ENCODE results near the gene CLMN.

CLMN gene

DNA sequence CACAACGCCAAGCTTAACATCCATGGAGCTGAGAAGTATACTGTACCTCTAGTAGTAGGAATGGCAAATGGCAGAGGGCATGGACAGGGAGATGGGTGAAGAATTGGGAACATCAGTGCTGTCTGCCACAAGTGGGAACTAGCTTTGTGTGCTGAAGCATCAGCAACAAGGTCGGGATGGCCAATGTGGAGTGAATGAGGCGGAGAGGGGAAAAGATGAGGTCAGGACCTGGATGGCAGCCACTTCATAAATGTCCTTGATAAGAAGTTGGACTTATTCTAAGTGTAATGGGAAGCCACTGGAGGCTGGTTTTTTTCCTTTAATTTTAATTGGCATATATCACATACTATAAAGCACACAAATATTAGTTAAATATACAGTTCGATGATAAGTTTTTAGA is 21.9 kb upstream of the CLMN start:
- DNase-seq (ENCODE audit: low read depth, low spot score), result no peak

DNA sequence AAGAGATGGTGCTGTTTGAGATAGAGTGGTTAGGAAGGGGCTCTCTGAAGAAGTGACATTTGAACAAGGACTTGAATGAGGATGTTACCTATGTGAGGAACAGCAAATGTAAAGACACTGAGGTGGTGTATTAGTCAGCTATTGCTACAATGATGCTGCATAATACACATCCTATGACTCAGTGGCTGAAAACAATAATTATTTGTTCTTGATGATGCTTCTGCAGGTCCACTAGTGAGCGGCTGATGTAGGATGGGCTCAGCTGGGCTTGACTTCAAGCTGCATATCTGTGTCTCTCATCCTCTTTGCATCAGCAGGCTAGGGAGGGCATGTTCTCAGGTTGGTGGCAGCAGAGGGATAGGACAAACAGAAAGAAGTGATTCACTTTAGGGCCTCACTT is 21.4 kb upstream of the CLMN start:
- DNase-seq (ENCODE audit: low read depth, low spot score), result no peak

DNA sequence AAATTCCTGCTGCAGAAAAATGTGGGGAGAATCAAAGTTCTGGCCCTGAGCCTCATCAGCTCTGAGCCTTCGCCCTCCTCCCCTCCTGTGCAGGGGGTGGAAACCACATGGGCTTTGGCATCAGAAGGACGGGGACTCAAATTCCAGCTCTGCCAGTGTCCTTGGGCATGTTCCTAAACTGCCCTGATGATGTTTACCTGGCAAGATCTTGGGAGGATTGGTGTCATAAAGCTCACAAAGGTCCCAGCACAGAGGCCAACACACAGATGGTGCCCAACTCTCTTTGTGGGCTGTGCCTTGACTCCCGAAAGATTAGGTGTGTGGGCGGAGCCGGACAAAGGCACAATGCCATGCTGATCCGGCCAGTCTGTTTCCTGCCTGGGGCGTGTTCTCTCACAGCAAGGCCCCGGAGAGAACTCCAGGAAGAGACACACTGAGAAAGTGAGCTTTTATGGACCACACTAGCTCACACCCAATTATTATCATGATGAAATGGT is 20.5 kb upstream of the CLMN start:
- peak; percentile 22 for DNase-seq (ENCODE audit: low read depth, low spot score)

DNA sequence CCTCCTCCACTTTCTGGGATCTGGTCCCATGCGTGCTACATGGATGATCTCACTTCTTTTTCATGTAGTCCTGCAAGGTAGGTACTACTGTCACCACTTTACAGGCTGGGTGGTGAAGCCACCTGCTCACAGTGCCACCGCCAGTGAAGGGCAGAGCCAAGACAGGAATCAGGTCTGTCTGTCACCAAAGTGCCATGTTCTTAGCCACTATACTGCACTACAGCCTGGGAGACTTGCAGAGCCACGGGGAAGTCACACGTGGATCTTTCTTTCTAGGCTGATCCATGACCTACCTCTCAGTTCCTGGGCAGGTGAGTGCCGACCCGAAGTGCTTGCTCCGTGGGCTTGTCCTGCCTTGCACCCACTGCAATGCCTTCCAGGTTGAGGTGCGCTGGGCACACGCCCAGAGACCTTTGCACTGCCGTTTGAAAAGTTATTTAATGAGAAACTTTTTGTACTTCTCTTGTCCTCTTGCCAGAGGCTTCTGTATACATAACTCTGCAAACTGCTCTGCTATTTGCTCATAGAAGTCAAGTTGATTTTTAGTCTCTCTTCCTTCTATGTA is 19.7 kb upstream of the CLMN start:
- no peak for DNase-seq (ENCODE audit: low read depth, low spot score)

DNA sequence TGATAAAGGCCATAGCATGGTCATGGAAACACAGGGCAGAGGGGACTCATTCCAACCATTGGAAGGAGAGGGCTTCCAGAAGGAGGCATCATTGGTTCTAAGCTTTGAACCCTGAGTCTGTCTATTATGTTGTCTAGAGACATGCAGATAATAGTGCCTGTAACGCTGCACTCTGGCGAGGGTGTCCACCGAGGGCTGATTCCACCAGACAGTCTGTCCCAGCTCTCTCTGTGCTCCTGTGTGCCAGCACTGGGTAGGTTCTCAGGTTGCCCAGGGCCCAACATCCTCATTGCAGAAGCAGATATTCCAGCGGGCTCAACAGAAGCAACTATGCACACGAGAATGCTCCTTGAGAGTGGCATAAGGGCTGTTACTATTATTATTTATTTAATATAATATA is 18.7 kb upstream of the CLMN start:
- no peak for DNase-seq (ENCODE audit: low read depth, low spot score)

DNA sequence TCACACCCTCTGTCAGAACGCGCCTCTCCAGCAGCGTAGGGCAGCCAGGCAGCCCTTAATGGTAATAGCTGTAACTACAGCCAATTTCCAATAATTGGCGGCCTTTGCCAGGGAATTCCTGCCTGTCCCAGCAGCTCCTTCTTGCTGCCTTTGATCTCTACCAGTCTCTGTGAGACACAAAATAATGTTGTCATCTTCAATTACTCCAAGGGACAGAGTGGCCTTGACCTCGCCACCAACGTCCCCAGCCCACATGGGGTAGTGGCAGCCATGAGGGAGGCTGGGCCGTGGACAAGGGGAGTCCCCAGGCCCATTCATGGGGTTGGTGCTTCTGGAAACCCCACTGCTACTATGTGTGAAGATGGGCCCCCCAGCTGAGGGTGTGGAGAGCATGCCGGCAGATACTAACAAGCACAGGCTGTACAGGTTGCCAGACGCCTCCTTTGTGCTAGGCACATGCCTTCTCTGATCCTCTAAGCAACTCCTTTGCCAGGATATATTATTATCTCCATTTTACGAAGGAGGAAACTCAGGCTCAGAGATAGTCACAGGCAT is 17.4 kb upstream of the CLMN start:
- DNase-seq (ENCODE audit: low read depth, low spot score), result no peak

DNA sequence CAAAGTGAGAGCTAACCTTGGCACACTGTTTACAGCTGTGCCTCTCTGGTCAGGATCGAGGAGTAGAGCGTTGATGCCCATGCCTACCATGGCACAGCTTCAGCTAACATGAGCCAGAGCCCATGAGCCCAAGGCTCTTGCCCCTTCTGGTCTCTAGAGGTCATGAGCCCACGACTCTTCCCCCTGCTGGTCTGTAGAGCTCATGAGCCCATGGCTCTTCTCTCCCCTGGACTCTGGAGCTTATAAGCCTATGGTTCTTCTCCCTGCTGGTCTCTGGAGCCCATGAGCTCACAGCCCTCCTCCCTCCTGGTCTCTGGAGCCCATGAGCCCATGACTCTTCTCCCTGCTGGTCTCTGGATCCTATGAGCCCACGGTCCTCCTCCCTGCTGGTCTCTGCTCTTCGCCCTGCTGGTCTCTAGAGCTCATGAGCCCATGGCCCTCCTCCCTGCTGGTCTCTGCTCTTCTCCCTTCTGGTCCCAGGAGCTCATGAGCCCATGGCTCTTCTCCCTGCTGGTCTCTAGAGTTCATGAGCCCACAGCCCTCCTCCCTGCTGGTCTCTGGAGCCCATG is 16.6 kb upstream of the CLMN start:
- no peak for DNase-seq (ENCODE audit: low read depth, low spot score)

DNA sequence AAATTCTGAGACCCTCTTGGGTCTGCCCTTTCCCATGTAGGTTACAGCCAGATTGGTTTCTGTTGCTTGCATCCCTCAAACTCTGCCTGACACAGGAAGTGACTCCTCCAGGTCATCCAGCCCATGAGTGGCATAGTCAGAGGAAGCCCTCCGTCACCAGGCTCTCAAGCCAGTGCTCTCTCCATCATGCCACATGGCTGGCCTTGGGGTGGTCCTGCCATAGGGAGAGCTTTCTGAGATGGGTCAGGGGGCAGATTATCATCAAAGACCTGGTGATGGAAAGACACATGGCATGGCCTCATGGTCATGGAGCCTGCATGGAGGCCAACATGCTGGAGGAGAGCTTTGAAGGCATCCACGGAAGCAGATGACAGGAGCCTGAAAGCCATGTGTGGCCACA is 15.4 kb upstream of the CLMN start:
- DNase-seq (ENCODE audit: low read depth, low spot score), result no peak

DNA sequence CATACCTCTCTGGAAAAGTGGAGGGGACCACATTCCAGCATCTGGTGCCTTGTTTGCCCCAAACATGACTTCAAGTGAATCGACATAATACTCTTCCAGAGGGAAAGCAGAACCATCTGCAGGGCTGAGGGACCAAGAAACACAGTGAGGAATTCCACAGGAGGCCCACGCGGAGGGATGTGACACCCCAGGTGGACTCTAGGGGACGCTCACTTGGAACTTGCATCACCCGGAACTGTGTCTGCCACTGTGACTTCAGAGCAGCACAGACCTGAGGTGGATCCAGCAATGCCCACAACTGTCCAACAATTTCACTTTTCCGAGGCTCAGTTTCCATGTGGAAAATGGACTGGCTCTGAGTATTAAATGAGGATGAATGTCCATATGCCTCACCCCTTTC is 14.3 kb upstream of the CLMN start:
- DNase-seq (ENCODE audit: low read depth, low spot score), result no peak

DNA sequence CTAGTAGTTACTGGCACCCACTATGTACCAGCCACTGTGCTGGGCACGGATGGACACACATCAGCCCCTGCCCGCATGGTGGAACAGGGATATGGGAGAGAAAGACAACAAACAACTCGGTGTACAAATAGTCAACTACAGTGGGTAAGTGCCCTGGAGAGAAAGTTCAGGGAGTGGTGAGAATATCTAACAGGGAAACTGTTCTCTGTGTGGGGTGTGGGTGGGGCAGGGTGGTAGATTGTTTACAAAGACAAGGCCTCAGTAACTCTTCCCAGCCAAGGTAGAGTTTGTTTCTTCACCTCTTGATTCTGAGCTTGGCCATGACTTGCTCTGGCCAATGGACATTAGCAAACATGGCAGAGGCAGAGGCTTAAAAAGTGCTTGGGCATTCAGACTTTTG is 12.9 kb upstream of the CLMN start:
- no peak for DNase-seq (ENCODE audit: low read depth, low spot score)

DNA sequence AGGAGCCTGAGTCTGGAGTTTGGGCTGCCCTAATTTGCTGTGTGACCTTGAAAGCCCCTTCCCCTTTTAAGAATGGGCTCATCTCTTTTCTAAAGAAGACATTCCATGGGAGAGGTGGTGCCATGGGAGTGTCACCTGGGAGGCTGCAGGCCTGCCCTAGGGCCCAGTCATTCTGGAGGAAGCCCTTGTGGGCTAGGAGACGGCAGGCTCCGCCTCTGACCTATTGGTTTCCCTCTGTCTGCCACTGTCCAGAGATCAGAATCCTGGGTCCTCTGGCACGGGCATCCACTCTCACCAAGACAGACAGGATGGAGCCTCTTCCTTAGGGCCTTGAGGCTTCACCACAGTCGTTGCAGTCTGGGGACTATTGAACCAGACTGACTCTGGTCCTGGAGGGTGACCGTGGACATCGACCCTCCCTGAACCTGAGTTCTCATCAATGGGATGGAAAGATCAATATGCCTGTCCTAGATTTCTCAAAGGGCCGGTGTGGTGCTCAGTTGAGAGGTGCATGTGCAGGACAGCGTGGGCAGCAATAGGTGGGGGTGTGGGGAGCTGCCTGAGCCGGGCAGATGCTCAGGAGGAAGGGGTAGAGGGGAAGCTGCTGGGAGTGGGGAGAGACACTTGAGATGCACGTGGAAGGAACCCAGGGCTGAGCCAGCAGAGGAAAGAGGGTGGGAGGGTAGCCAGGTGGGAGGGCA is 12.2 kb upstream of the CLMN start:
- no peak for DNase-seq (ENCODE audit: low read depth, low spot score)

DNA sequence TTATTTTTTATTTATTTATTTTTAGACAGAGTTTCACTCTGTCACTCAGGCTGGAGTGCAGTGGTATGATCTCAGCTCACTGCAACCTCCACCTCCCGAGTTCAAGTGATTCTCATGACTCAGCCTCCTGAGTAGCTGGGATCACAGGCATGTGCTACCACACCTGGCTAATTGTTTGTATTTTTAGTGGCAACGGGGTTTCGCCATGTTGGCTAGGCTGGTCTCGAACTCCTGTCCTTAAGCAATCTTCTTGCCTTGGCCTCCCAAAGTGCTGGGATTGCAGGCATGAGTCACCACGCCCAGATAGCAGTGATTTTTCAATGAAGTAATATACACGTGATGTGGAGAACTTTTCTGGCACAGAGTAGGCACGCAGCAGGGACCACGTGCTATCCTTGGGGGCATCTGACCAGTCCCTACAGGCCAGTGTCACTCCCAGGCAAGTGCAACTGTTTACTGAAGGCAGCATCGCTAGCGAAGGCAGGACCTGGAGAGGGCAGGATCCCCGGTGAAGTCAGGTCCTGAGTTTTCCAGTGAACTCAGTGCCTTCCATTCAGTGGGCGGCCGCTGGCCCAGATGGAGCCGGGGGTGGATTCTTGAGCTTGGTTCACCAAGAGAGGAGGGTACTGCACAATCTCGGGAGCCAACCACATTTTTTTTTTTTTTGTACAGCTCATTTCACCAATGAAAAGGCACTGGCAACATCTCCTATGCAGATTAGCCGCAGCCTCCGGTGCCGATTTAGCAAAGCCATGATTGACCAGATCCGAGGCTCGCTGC is 11.1 kb upstream of the CLMN start:
- DNase-seq (ENCODE audit: low read depth, low spot score), result peak; percentile 8

DNA sequence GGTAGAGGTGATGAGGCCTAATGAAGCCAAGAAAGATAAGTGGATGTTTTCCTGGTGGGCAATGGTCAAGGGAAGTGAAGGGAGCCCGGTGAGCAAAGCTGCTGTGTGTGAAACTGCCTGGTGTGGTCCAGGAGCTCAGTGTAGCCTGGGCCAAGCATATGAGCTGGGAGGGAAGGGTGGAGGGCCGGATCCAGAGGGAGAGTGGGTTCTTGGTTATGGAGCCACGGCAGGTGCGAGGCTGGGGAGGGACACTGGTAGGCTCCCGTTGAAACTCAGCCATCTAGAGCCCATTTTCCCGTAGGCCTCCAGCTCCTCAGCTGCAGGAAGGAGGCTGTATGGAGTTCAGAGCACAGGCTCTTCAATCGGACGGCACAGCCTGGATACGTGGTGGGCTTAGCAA is 10.2 kb upstream of the CLMN start:
- DNase-seq (ENCODE audit: low read depth, low spot score), result no peak

DNA sequence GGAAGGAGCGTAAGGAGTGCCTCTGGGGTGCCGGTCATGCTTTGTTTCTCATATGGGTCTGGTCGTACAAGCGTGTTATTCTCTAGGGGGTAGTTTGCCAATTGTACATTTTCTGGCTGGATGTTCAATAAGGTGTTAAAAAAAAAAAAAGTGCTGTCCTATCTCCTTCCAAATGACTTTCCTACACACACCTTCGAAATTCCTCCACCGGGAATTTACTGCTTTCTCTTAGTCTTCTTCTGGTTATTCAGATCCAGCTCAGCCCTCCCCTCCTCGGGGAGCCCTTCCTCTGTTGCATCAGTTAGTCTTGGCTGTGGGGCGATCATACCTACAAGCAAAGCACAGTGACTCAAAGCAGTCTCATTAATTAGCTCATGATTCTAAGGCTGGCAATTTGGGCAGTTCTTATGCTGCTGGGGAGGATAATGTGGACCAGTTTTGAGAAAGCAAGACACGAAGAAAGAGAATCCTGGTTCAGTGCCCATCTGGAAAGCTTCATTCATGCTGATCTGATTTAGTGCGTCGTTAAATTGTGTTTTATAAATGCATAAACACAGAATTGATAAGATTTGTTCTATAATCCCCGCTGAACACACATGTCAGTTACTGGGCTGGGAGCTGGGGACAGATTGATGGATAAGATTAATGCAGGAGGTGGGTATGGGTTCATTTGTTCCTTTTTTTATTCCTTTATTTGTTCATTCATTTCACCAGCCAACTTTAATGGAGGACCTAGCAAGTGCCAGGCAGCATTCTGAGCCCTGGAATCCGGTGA is 9.2 kb upstream of the CLMN start:
- peak; percentile 22 for DNase-seq (ENCODE audit: low read depth, low spot score)

DNA sequence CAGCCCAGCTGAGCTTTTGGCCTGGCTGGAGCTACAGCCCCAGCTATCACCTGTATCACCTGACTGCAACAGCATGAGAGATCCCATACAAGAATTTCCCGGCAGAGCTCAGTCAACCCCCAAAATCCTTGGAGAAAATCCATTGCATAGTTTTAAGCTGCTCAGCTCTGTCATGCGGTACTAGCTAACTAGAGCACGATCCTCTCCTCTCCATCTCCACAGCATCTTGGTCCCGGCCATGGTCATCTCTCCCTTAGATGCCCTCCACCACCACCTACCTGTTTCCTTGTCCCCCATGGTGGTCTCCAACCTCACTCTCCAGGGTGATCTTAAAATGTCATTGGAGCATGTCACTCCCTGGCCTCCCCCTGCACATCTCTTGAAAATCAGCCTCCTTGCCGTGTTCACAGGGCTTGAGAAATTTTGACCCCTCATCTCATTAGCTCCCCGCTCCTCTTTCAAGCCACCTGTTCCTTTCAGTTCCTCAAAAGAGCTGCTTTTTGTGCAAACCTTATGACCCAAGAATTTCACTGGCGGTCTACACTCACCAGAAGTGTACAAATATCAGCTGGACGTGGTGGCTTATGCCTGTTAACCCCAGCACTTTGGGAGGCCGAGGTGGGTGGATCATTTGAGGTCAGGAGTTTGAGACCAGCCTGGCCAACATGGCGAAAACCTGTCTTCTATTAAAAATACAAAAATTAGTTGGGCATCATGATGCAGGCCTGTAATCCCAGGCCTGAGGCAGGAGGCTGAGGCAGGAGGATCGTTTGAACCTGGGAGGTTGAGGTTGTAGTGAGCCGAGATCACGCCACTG is 8.1 kb upstream of the CLMN start:
- no peak for DNase-seq (ENCODE audit: low read depth, low spot score)

DNA sequence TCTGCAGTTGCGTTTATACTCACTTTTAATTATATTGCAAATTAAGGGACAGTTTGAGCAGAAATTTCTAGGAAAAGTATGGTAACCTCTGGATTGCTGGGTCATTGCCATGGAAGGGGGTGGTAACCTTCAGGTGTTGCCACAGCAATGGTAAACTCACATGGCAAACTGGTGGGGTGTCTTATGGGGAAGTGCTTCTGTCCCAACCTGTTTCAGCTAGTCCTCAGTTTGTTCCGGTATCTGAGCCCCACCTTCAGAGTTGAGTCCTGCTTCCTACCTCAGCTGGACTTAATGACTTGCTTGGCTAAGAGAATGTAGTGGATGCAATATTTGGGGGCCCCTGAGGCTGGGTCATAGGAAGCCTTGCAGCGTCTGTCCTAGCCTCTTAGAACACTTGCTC is 7.3 kb upstream of the CLMN start:
- DNase-seq (ENCODE audit: low read depth, low spot score), result no peak

DNA sequence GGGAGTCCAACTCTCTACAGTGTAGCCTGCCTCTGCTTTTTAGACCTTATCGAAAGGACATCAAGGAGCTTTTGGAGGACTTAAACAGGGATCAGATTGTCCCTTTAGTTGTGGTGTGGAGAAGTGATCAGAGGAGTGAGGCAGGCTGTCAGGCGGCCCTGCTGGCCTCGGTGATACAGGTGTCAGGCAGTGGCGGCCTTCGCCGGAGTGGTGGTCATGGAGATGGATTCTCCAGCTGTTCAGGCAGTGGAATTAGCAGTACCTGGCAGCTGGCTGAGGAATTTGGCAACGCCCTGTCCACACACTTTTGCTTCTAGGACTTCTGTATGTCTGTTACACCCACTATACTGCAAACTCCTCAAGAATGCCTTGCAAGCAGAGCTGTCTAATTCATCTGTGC is 4.2 kb upstream of the CLMN start:
- no peak for DNase-seq (ENCODE audit: low read depth, low spot score)

DNA sequence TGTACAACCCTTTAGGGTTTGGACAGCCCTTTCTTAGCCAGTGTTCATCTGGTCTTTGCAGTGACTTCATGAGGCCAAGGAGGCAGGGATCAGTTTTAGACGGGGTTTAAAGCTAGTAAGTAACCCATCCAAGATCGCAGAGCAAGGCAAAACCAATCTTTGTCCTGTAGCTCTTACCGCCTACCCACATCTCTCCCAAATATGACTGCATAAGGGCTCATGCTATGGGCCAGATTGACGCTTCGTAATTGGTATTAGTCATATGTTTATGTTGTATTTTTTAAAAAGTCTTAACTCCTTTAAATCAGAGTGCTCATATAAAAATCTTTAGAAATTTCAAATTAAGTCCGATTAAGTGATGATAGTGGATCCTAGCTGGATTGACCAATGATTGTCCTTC is 3.7 kb upstream of the CLMN start:
- DNase-seq (ENCODE audit: low read depth, low spot score), result no peak

DNA sequence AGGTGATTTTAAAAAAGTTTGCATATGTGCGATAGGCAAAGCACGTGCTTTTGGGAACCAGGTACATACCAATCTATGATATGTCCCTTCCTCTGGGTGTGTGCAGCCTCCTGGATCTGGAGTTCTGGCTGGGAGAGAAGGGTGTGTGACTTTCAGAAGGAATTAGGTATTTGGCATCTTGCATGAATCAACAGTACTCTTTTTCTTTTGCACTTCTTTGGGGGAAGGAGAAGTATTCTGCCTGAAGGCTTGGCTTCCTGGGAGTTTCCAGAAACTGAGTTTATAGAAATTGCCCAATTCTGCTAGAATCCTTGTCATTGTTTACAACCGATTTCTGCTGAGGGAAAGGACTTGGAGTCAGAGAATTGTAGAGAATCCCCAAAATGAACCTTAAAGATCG is 2.9 kb upstream of the CLMN start:
- DNase-seq (ENCODE audit: low read depth, low spot score), result no peak

DNA sequence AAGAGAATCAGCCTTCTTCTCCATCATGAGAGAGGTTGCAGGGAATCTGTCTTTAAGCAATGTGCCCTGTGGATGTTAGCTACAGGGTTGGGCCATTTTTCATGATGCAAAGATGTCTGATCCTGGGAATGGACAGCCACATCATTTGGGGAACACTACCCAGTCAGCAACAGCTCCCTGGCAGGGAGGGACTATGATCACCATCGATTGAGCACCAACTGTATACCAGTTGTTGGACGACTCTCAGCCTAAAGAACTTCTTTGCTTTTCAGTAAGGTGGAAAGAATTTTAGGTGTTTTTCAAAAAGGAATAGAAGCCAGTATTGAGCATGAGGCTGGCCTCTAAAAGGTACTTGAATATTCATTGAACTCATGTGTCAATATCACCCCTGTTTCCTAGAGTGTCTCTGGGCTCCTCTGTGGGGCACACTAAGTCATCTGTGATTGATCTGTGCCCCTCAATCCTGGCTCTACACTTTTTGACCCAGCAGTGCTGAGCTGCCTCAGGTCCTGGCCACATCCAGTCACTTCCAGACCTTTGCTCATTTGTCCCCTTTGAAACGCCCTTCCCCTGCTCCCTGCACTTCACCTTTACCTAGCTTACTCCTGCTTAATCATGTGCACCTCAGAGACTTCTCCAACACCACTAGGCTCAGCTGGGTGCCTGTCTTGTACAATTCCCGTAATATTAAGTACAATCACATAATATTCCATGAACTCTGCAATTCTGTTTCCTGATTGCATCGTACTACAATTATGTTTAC is 2.2 kb upstream of the CLMN start:
- DNase-seq (ENCODE audit: low read depth, low spot score), result no peak
